Fibroblast of lung (primary cell): Measurements from ENCODE around the gene LRGUK. TPM values are rescaled to one million over a fixed set of nuclear protein-coding genes. Genes with fewer than 3 reads are reported as not detected.

ENCODE experiments used
- DNase-seq, 2 donors: peaks; one replicate each; pipeline versions ENCODE4 v3.0.0 to v3.0.0-alpha.2; 2010; ENCODE audit warnings: low read depth in 2 of 2
- H2AFZ ChIP-seq: 2 replicates; pipeline ENCODE4 v1.5.1; 2012; ENCODE audit warnings: low read length, control low read depth, inconsistent platforms
- H3K27ac ChIP-seq: 2 replicates; pipeline ENCODE4 v1.5.1; 2011; ENCODE audit warnings: low read length, control low read depth; ENCODE audit not compliant: insufficient read depth
- H3K27me3 ChIP-seq: 2 replicates; pipeline ENCODE4 v1.5.1; 2011; ENCODE audit warnings: mild to moderate bottlenecking, low read length; ENCODE audit not compliant: control insufficient read depth, insufficient read depth
- H3K36me3 ChIP-seq: 2 replicates; pipeline ENCODE4 v1.5.1; 2011; ENCODE audit warnings: low read length; ENCODE audit not compliant: control insufficient read depth, insufficient read depth
- H3K4me1 ChIP-seq: 2 replicates; pipeline ENCODE4 v1.5.1; 2011; ENCODE audit warnings: low read length; ENCODE audit not compliant: control insufficient read depth, insufficient read depth; ENCODE audit errors: extremely low read depth
- H3K4me2 ChIP-seq: 2 replicates; pipeline ENCODE4 v1.5.1; 2011; ENCODE audit warnings: low read length, control low read depth; ENCODE audit not compliant: insufficient read depth; ENCODE audit errors: extremely low read depth
- H3K4me3 ChIP-seq, 4 experiments: fragments of 200-600 bp in 1 of 4; sonication (generic) in 1 of 4; replicated peaks in 1 of 4; 2 replicates each; pipeline ENCODE4 v1.5.1; 2011 to 2016; ENCODE audit warnings: low read length in 4 of 4, low read depth in 3 of 4, mild to moderate bottlenecking in 3 of 4, control low read depth in 2 of 4, inconsistent platforms in 1 of 4, mixed read lengths in 1 of 4; ENCODE audit not compliant: insufficient read depth in 1 of 4; ENCODE audit errors: control extremely low read depth in 1 of 4
- H3K79me2 ChIP-seq: 2 replicates; pipeline ENCODE4 v1.5.1; 2012; ENCODE audit warnings: mild to moderate bottlenecking, low read length, inconsistent platforms; ENCODE audit not compliant: control insufficient read depth, insufficient read depth
- H3K9ac ChIP-seq: 2 replicates; pipeline ENCODE4 v1.5.1; 2011; ENCODE audit warnings: mild to moderate bottlenecking, low read length, control low read depth; ENCODE audit not compliant: insufficient read depth
- H3K9me3 ChIP-seq: 2 replicates; pipeline ENCODE4 v1.5.1; 2012; ENCODE audit warnings: low read depth, low read length; ENCODE audit not compliant: control insufficient read depth, insufficient read depth
- H4K20me1 ChIP-seq: 2 replicates; pipeline ENCODE4 v1.5.1; 2011; ENCODE audit warnings: low read length; ENCODE audit not compliant: control insufficient read depth, insufficient read depth; ENCODE audit errors: extremely low read depth
- CTCF ChIP-seq, 2 donors: IDR thresholded peaks in 1 of 2; conservative IDR thresholded peaks in 1 of 2; 1 replicate in 1 of 2; 2 replicates in 1 of 2; pipeline ENCODE4 v1.5.1; 2011 to 2012; ENCODE audit warnings: low read length in 2 of 2, control low read depth in 1 of 2, inconsistent platforms in 1 of 2, low read depth in 1 of 2, mild to moderate bottlenecking in 1 of 2
- EZH2 ChIP-seq: IDR thresholded peaks from 2 replicates; pipeline ENCODE4 v1.5.1; 2012; ENCODE audit warnings: low read length, control low read depth, mild to moderate bottlenecking; ENCODE audit errors: missing control alignments
- polyA plus RNA-seq, 2 donors: library from polyadenylated mRNA; depleted of rRNA in 1 of 2; stranded (reverse) in 1 of 2; unstranded in 1 of 2; fragments of >200 nt; gene quantifications; 2 replicates each; pipeline ENCODE4 v1.2.1, GENCODE V29; 2011 to 2012; ENCODE audit warnings: missing spikeins in 1 of 2
- total RNA-seq: library from RNA; depleted of rRNA; stranded (reverse); fragments of >200 nt; gene quantifications from 2 replicates; pipeline ENCODE4 v1.2.1, GENCODE V29; 2014

The LRGUK gene
- total and polyA plus RNA-seq, 2 donors (not counting 1 experiment from before 2014, with no cell fraction given): 0.08 to 0.17 TPM

- no peak overlapping the region for H3K4me3 ChIP-seq
- H3K9me3 ChIP-seq: no peaks in the 10 kb centered on the region
These were observed 28.7 kb downstream of the LRGUK start for GRCh38 chr7:134155871-134156270.

GRCh38 chr7:134165252-134165651 is 38.1 kb downstream of the LRGUK start:
- H3K79me2 ChIP-seq: no peaks in the 10 kb centered on the region
- DNase-seq: no peak
- H2AFZ ChIP-seq: no peak overlapping the region
- H3K9me3 ChIP-seq: no peaks in the 10 kb centered on the region
- H3K27me3 ChIP-seq: no peaks in the 10 kb centered on the region
- H3K4me1 ChIP-seq: no peaks in the 10 kb centered on the region
- TF ChIP-seq EZH2: no peak
- TF ChIP-seq CTCF (conservative IDR thresholded peaks at IDR 0.05 in 1 of 2, IDR thresholded peaks at IDR 0.05 in 1 of 2; ENCODE audit: low read depth in 1 of 2, low read length in 2 of 2): no peak
- no peak overlapping the region for H3K9ac ChIP-seq
- H3K27ac ChIP-seq: no peak overlapping the region
- H4K20me1 ChIP-seq: no peaks in the 10 kb centered on the region
- no peak overlapping the region for H3K4me2 ChIP-seq
- H3K4me3 ChIP-seq: no peak overlapping the region
- H3K36me3 ChIP-seq: no peaks in the 10 kb centered on the region

More at GRCh38 chr7:134155871-134156270, 28.7 kb downstream of the LRGUK start:
- DNase-seq: no peak
- TF ChIP-seq EZH2: no peak
- no peak for TF ChIP-seq CTCF (conservative IDR thresholded peaks at IDR 0.05 in 1 of 2, IDR thresholded peaks at IDR 0.05 in 1 of 2; ENCODE audit: low read depth in 1 of 2, low read length in 2 of 2)
- Histone ChIP-seq H3K4me1 (no peaks in the 10 kb centered on the region), H2AFZ (no peak overlapping the region), H4K20me1 (no peaks in the 10 kb centered on the region), H3K27me3 (no peaks in the 10 kb centered on the region), H3K36me3 (no peaks in the 10 kb centered on the region), H3K27ac (no peak overlapping the region), H3K4me2 (no peak overlapping the region), H3K79me2 (no peaks in the 10 kb centered on the region), H3K9ac (no peak overlapping the region)

GRCh38 chr7:134167250-134167649 is 40.1 kb downstream of the LRGUK start:
- H3K9ac ChIP-seq: no peak overlapping the region
- no peak overlapping the region for H3K27ac ChIP-seq
- no peaks in the 10 kb centered on the region for H3K9me3 ChIP-seq
- no peak for DNase-seq
- no peaks in the 10 kb centered on the region for H3K4me1 ChIP-seq
- no peaks in the 10 kb centered on the region for H3K79me2 ChIP-seq
- H2AFZ ChIP-seq: no peak overlapping the region
- H3K27me3 ChIP-seq: no peaks in the 10 kb centered on the region
- no peaks in the 10 kb centered on the region for H4K20me1 ChIP-seq
- H3K4me2 ChIP-seq: no peak overlapping the region
- TF ChIP-seq CTCF (conservative IDR thresholded peaks at IDR 0.05 in 1 of 2, IDR thresholded peaks at IDR 0.05 in 1 of 2; ENCODE audit: low read depth in 1 of 2, low read length in 2 of 2) (no peak), EZH2 (no peak)
- no peaks in the 10 kb centered on the region for H3K36me3 ChIP-seq
- H3K4me3 ChIP-seq: no peak overlapping the region
